GM19240 (cell line): ENCODE measurements around the gene PLCD3.

Source experiments
- DNase-seq: peaks from one replicate; pipeline ENCODE4 v3.0.0; 2011; ENCODE audit warnings: low spot score; ENCODE audit not compliant: insufficient read length

Gene PLCD3

GRCh38 chr17:45132320-45132571, at the start of gene PLCD3:
PLCD3 (minus strand) TSS chr17:45132515; CDS start chr17:45132410, 105 bp downstream.
- no peak for DNase-seq

- DNase-seq, result no peak
Observed at GRCh38 chr17:45177563-45177962, 45.2 kb upstream of the PLCD3 start.

- no peak for DNase-seq
Observed at GRCh38 chr17:45175759-45176115, 43.4 kb upstream of the PLCD3 start.

- no peak for DNase-seq
Observed at GRCh38 chr17:45172541-45173286, 40.4 kb upstream of the PLCD3 start.

- no peak for DNase-seq
Observed at GRCh38 chr17:45172232-45172540, 39.9 kb upstream of the PLCD3 start.

GRCh38 chr17:45171338-45172231, 39.3 kb upstream of the PLCD3 start:
- DNase-seq, result no peak

- DNase-seq, result no peak
Observed at GRCh38 chr17:45170931-45171337, 38.6 kb upstream of the PLCD3 start.

- no peak for DNase-seq
Observed at GRCh38 chr17:45170280-45170930, 38.1 kb upstream of the PLCD3 start.

GRCh38 chr17:45168991-45169752, 36.9 kb upstream of the PLCD3 start:
- DNase-seq, result no peak

GRCh38 chr17:45164734-45165269, 32.5 kb upstream of the PLCD3 start:
- DNase-seq, result no peak

- no peak for DNase-seq
Observed at GRCh38 chr17:45162025-45162687, 29.8 kb upstream of the PLCD3 start.

- peak; percentile 84 for DNase-seq
Observed at GRCh38 chr17:45161288-45162024, 29.1 kb upstream of the PLCD3 start, which contains the start of gene HEXIM2. HEXIM2 (plus strand) TSS chr17:45161875; CDS start chr17:45162794, 919 bp downstream.

GRCh38 chr17:45160447-45161287, 28.4 kb upstream of the PLCD3 start:
- DNase-seq, result no peak

- DNase-seq, result no peak
Observed at GRCh38 chr17:45156242-45156641, 23.9 kb upstream of the PLCD3 start.

- no peak for DNase-seq
Observed at GRCh38 chr17:45155483-45155882, 23.2 kb upstream of the PLCD3 start.

GRCh38 chr17:45155029-45155428, 22.7 kb upstream of the PLCD3 start:
- DNase-seq, result no peak

GRCh38 chr17:45150911-45151809, 18.8 kb upstream of the PLCD3 start:
- no peak for DNase-seq
